ENCODE measurements around the gene IGSF3.

GRCh38 chr1:116674751-116675150 lies 7.2 kb upstream of the IGSF3 start:
- TF ChIP-seq CTCF (conservative IDR thresholded peaks at IDR 0.05) (no peak), ZFX (IDR thresholded peaks at IDR 0.05) (no peak)

Measured in C4-2B (cell line).